GM21367 (cell line): ENCODE measurements around the gene CDH4.

Experiments
- ATAC-seq: cut with Tn5 transposase; IDR thresholded peaks from one replicate; pipeline ENCODE4 v1.9.1; 2021; ENCODE audit not compliant: unreplicated experiment

Gene CDH4

DNA sequence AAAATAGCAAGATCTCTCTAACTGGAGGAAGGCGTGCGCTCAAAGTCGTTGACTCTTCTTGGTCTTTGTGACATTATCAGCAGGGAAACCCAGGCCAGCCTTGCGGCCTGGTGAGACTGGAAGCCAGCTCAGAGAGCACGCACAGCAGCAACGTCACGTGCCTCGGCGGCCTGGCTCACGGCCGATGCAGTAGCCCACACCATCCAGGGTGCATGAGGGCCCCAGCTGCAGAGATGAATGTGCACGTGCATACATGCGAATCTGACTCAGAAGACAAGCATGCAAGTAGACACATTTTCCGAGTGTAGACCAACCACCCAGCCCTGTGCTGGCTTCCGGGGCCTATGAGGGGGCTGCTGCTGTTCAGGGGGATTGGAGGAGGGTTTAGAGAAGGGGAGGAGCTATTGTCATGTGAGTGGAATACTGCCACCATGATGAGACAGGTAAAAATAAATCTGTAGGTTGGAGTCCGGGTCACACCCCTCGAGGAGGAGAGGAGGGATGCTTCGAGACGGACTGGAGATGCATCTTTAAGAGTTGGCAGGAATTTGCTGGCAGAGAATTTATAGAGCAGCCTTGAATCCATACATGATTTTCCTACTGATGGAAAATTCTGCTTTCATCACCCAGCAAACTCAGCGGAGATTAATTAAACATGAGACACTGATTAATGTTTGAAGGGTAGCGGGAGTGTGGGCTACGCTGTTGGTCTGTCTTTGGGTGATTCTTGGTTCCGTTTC, 388.2 kb downstream of the CDH4 start:
- ATAC-seq, result no peak

GRCh38 chr20:61640871-61641245, 388.8 kb downstream of the CDH4 start:
- no peak for ATAC-seq

- ATAC-seq, result no peak
Observed at GRCh38 chr20:61643656-61644377, 391.8 kb downstream of the CDH4 start.

GRCh38 chr20:61644378-61645076, 392.5 kb downstream of the CDH4 start:
- ATAC-seq, result no peak

- ATAC-seq, result no peak
Observed at GRCh38 chr20:61645732-61646131, 393.7 kb downstream of the CDH4 start.

- ATAC-seq, result no peak
Observed at GRCh38 chr20:61646453-61646852, 394.4 kb downstream of the CDH4 start.

DNA sequence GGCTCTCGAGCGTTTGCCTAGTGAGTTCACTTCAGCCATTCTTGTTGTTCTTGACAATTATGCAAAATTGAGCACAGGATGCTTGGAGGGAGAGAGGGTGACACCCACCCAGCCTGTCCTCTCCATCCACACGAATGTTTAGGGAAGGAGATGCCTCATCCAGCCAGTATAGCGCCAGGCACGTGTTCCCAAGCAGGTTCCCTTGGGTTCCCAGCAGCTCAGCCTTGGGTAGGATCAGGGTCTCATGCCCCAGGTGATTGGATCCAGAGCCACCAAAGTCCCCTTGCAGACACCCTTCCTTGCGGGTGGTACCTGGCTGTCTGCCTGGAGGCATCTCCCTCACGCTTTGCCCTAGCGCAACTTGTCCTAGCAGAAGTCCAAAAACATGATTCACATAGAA, 394.9 kb downstream of the CDH4 start:
- no peak for ATAC-seq

DNA sequence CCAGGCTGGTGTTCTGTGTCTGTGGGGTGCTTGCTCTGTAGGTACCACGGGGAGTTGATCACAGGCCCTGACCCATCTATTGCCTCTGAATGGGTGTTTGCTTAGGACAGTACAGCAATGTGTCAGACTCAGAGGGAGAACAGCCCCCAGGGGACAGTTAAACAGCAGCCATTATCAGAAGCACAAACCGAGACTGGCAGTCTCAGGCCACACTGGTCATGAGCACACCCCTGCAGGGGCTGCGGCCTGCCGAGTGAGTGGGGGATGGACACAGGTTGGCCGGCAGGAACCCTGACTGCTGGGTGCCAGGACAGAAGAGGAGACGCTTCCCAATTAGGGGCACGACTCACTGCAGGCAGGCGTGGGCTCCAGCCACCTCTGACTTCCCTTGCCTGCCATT, 395.6 kb downstream of the CDH4 start:
- no peak for ATAC-seq

- no peak for ATAC-seq
Observed at GRCh38 chr20:61649105-61649859, 397.2 kb downstream of the CDH4 start.

DNA sequence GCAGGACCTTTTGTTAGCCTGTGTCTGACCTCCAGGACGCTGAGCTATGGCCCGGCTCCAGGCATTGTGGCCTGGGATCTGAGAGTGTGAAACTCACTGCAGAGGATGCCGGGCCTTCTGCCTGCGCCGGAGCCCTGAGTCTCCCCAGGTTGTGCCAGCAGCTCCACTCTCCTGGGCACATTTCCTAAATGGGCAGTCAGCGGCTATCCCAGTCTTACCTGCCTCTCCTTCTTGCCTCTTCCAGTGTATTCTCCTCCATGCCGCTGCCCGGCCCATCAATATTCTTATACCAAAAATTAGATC, 397.8 kb downstream of the CDH4 start:
- no peak for ATAC-seq

- ATAC-seq, result no peak
Observed at GRCh38 chr20:61650912-61651733, 399.1 kb downstream of the CDH4 start.

DNA sequence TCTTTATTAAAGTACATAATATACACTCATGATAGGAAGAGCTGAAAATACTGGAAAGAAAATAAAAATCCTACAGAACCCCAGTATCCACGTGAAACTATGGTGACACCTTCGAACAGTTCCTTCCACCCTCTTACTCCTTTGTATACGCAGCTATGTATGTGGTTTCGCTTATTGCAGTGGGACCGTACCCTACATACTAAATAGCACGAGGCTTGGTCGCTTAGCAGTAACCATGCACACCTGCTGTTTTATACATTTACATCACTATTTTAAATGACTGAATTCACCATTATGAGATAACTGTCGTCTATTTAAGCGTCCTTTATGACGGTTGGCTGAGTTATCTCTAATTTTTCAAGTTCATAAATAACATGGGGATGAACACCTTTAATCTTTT, 400.1 kb downstream of the CDH4 start:
- no peak for ATAC-seq

DNA sequence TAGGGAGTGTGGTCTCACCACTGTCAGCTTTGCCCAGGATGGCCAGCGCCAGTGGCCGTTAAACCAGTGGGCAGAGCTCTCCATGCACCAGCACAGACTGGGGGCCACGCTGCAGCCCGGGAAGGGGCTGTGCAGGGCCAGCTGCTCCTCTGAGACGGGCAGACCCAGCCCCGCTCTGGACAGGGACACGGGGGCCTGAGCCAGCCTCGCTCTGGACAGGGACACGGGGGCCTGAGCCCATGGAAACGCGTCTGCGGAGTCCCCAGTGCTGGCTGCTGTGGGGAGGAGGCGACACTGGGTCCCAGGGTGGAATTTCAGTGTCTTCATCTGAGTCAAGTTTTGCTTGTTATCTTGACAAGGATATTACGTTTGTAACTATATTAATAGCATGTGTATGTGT, 402.7 kb downstream of the CDH4 start:
- ATAC-seq, result no peak

- no peak for ATAC-seq
Observed at GRCh38 chr20:61655591-61655990, 403.5 kb downstream of the CDH4 start.

- no peak for ATAC-seq
Observed at GRCh38 chr20:61656198-61656597, 404.1 kb downstream of the CDH4 start.

GRCh38 chr20:61657721-61658377, 405.8 kb downstream of the CDH4 start:
- no peak for ATAC-seq

GRCh38 chr20:61658563-61658962, 406.5 kb downstream of the CDH4 start:
- no peak for ATAC-seq

DNA sequence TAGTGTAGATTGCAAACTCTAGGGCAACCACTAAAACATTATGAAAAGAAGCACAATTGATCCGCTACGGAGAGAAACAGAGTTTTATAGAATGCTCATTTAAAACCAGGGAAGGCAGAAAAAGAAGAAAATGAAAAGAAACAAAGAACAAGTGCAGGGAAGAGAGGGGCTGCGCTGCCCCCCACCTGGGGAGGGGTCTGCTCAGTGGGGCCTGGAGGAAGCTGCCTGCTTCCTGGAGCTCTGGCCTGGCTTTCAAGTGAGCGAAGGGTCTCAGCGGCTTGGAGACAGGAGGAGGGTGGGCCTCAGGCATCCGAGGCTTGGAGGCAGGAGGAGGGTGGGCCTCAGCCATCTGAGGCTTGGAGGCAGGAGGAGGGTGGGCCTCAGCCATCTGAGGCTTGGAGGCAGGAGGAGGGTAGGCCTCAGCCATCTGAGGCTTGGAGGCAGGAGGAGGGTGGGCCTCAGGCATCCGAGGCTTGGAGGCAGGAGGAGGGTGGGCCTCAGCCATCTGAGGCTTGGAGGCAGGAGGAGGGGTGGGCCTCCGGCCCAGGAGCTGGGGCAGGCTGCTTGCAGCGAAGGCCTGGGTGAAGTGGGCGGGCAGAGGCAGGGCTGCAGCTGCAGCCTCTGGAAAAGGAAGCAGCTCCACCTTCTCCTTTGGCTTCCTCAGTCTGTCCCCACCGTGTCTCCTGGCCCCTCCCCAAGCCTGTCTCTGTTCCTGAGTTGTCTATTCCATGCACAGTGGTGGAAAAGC, 407.4 kb downstream of the CDH4 start:
- ATAC-seq, result no peak

- no peak for ATAC-seq
Observed at GRCh38 chr20:61659994-61660346, 407.9 kb downstream of the CDH4 start.

- ATAC-seq, result no peak
Observed at GRCh38 chr20:61660559-61660958, 408.5 kb downstream of the CDH4 start.
